Liver (tissue), 9 donors: Measurements from ENCODE around the gene GGACT. TPM values are rescaled to one million over a fixed set of nuclear protein-coding genes. Genes with fewer than 3 reads are reported as not detected.

Experiments used
- DNase-seq: peaks from one replicate; pipeline ENCODE4 v3.0.0-alpha.2; 2017; ENCODE audit warnings: low spot score
- H3K27ac ChIP-seq, 2 donors: one replicate each; pipeline ENCODE4 v1.7.0; 2013; ENCODE audit warnings: inconsistent platforms in 2 of 2, low read length in 2 of 2, control low read depth in 1 of 2, low read depth in 1 of 2, mild to moderate bottlenecking in 1 of 2
- H3K27me3 ChIP-seq, 4 donors: one replicate each; pipeline versions ENCODE4 v1.6.1 to v1.7.0; 2013; ENCODE audit warnings: low read length in 3 of 4, inconsistent platforms in 1 of 4, mild to moderate bottlenecking in 1 of 4, moderate library complexity in 1 of 4; ENCODE audit not compliant: control insufficient read depth in 4 of 4, insufficient read depth in 4 of 4
- H3K36me3 ChIP-seq, 4 donors: one replicate each; pipeline versions ENCODE4 v1.6.1 to v1.7.0; 2013; ENCODE audit warnings: low read length in 3 of 4, mild to moderate bottlenecking in 3 of 4, low read depth in 1 of 4, moderate library complexity in 1 of 4; ENCODE audit not compliant: control insufficient read depth in 4 of 4, insufficient read depth in 3 of 4
- H3K4me1 ChIP-seq, 4 donors: one replicate each; pipeline versions ENCODE4 v1.6.1 to v1.7.0; 2013; ENCODE audit warnings: low read length in 3 of 4, mild to moderate bottlenecking in 3 of 4, moderate library complexity in 1 of 4; ENCODE audit not compliant: control insufficient read depth in 4 of 4, insufficient read depth in 4 of 4
- H3K4me3 ChIP-seq, 3 donors: one replicate each; pipeline versions ENCODE4 v1.6.1 to v1.7.0; 2013; ENCODE audit warnings: low read length in 3 of 3, control low read depth in 1 of 3, low read depth in 1 of 3, mild to moderate bottlenecking in 1 of 3
- H3K9ac ChIP-seq, 2 donors: one replicate each; pipeline ENCODE4 v1.7.0; 2013; ENCODE audit warnings: low read length in 2 of 2, mild to moderate bottlenecking in 2 of 2, moderate library complexity in 2 of 2, control low read depth in 1 of 2, low read depth in 1 of 2
- H3K9me3 ChIP-seq, 4 donors: one replicate each; pipeline versions ENCODE4 v1.6.1 to v1.7.0; 2013; ENCODE audit warnings: low read length in 3 of 4; ENCODE audit not compliant: control insufficient read depth in 4 of 4
- EGR1 ChIP-seq, 2 donors: IDR thresholded peaks; 2 replicates each; pipeline ENCODE4 v1.6.1; 2016 to 2018; ENCODE audit warnings: antibody characterized with exemption in 2 of 2, low read depth in 2 of 2
- FOXA1 ChIP-seq: IDR thresholded peaks from 2 replicates; pipeline ENCODE4 v1.6.1; 2016; ENCODE audit warnings: antibody characterized with exemption
- FOXA2 ChIP-seq: IDR thresholded peaks from 2 replicates; pipeline ENCODE4 v1.6.1; 2016; ENCODE audit warnings: antibody characterized with exemption
- GABPA ChIP-seq, 2 donors: IDR thresholded peaks in 1 of 2; conservative IDR thresholded peaks in 1 of 2; 2 replicates each; pipeline ENCODE4 v1.6.1; 2016; ENCODE audit warnings: antibody characterized with exemption in 2 of 2, mild to moderate bottlenecking in 1 of 2, moderate library complexity in 1 of 2
- HNF4A ChIP-seq, 2 donors: conservative IDR thresholded peaks; 2 replicates each; pipeline ENCODE4 v1.6.1; 2016; ENCODE audit warnings: antibody characterized with exemption in 2 of 2, mild to moderate bottlenecking in 2 of 2
- HNF4G ChIP-seq: IDR thresholded peaks from 2 replicates; pipeline ENCODE4 v1.6.1; 2016; ENCODE audit warnings: antibody characterized with exemption
- JUND ChIP-seq, 2 donors: IDR thresholded peaks; 2 replicates each; pipeline ENCODE4 v1.6.1; 2016; ENCODE audit warnings: antibody characterized with exemption in 2 of 2
- NR2F2 ChIP-seq: IDR thresholded peaks from 2 replicates; pipeline ENCODE4 v1.6.1; 2016; ENCODE audit warnings: antibody characterized with exemption
- RAD21 ChIP-seq, 2 donors: IDR thresholded peaks; 2 replicates each; pipeline ENCODE4 v1.6.1; 2016; ENCODE audit warnings: antibody characterized with exemption in 2 of 2, mild to moderate bottlenecking in 2 of 2
- RXRA ChIP-seq, 2 donors: IDR thresholded peaks; 2 replicates each; pipeline ENCODE4 v1.6.1; 2017 to 2018; ENCODE audit warnings: antibody characterized with exemption in 2 of 2, mild to moderate bottlenecking in 1 of 2
- SP1 ChIP-seq: IDR thresholded peaks from 2 replicates; pipeline ENCODE4 v1.6.1; 2018; ENCODE audit warnings: antibody characterized with exemption, mild to moderate bottlenecking
- TAF1 ChIP-seq: conservative IDR thresholded peaks from 2 replicates; pipeline ENCODE4 v1.6.1; 2016; ENCODE audit warnings: antibody characterized with exemption, mild to moderate bottlenecking
- YY1 ChIP-seq: IDR thresholded peaks from 2 replicates; pipeline ENCODE4 v1.6.1; 2016; ENCODE audit warnings: antibody characterized with exemption, mild to moderate bottlenecking
- WGBS: extraction: QIAGEN DNeasy Blood & Tissue Kit; methylation state at CpG from one replicate; pipeline ENCODE4 v1.1.7; 2013; 5-methylcytosine and 5-hydroxymethylcytosine counted together
- polyA plus RNA-seq, 2 donors: library from polyadenylated mRNA; stranded (reverse) in 1 of 2; unstranded in 1 of 2; fragments of 200-250 nt in 1 of 2; fragments of >200 nt in 1 of 2; fragmentation: Nextera tagmentation in 1 of 2; extraction: Ambion mirVana in 1 of 2; gene quantifications; one replicate each; pipeline versions ENCODE4 v1.2.1 to v1.2.3, GENCODE V29; 2013 to 2015
- total RNA-seq, 2 donors: library from RNA; depleted of rRNA; stranded (reverse); fragments of >200 nt; gene quantifications; one replicate each; pipeline ENCODE4 v1.2.3, GENCODE V29; 2014
- TF ChIP-seq, protein P1 (sequence below): IDR thresholded peaks from 2 replicates; pipeline ENCODE4 v1.6.1; 2016; ENCODE audit warnings: antibody characterized with exemption, mild to moderate bottlenecking
- TF ChIP-seq, protein P2 (sequence below): fragments of 150-350 bp; IDR thresholded peaks from 2 replicates; pipeline ENCODE4 v1.5.1; 2017; ENCODE audit warnings: improper control_type of control experiment, low read depth, low read length; ENCODE audit not compliant: missing input control
- TF ChIP-seq, protein P3 (sequence below): IDR thresholded peaks from 2 replicates; pipeline ENCODE4 v1.6.1; 2016; ENCODE audit warnings: antibody characterized with exemption
- TF ChIP-seq, protein P4 (sequence below): IDR thresholded peaks from 2 replicates; pipeline ENCODE4 v1.6.1; 2016; ENCODE audit warnings: antibody characterized with exemption
- TF ChIP-seq, protein P5 (sequence below): IDR thresholded peaks from 2 replicates; pipeline ENCODE4 v1.6.1; 2016; ENCODE audit warnings: antibody characterized with exemption
- donor health status: healthy.
- donor health status: healthy.
- donor health status: healthy.
- donor health status: healthy.
- donor health status: healthy.

GGACT gene
- total and polyA plus RNA-seq, 4 donors = 2.5 to 6.3 (median 4.1) TPM

DNA sequence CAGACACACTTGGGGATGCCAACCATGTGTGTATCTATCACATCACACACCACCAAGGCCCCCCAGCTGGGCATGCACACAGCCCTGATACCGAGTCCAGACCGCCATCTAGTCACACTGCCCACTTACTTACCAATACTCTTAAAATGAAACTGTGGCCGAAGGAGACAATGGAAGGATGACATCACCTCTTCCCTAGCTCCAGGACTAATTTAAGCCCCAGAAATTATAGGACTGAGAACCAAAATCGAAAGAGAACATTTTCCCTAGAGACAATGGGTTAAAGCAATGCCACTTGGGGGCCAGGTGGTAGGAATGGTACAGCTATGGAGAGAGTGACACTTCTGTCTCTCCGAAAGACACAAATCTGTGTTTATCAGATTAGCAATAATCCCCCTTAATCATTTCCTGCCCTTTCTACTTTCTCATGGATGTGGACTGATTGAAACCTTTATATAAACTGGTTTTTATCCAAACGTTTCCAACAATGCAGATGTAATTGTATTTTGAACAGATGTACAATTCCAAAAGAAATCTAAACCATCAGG lies 663 bp upstream of the GGACT start:
- Histone ChIP-seq H3K36me3 (peaks cover 0 to 1% (median 0%) of the 10 kb centered on the region in 4 donors), H3K27ac (no peak overlapping the region), H3K4me3 (no peak overlapping the region), H3K9ac (no peak overlapping the region), H3K9me3 (no peaks in the 10 kb centered on the region), H3K27me3 (no peaks in the 10 kb centered on the region), H3K4me1 (peaks cover 0 to 6% (median 2%) of the 10 kb centered on the region in 4 donors)
- no peak for DNase-seq
- 80% methylated on average over 6 of the region's 6 CpGs for WGBS
- no peak for TF ChIP-seq YY1
- no peak for TF ChIP-seq GABPA (IDR thresholded peaks at IDR 0.05 in 1 of 2, conservative IDR thresholded peaks at IDR 0.05 in 1 of 2)
- no peak for TF ChIP-seq SP1
- no peak for TF ChIP-seq HNF4A (conservative IDR thresholded peaks at IDR 0.05)
- TF ChIP-seq EGR1 (IDR thresholded peaks at IDR 0.05; ENCODE audit: low read depth in 2 of 2) = no peak
- TF ChIP-seq, protein P1, sequence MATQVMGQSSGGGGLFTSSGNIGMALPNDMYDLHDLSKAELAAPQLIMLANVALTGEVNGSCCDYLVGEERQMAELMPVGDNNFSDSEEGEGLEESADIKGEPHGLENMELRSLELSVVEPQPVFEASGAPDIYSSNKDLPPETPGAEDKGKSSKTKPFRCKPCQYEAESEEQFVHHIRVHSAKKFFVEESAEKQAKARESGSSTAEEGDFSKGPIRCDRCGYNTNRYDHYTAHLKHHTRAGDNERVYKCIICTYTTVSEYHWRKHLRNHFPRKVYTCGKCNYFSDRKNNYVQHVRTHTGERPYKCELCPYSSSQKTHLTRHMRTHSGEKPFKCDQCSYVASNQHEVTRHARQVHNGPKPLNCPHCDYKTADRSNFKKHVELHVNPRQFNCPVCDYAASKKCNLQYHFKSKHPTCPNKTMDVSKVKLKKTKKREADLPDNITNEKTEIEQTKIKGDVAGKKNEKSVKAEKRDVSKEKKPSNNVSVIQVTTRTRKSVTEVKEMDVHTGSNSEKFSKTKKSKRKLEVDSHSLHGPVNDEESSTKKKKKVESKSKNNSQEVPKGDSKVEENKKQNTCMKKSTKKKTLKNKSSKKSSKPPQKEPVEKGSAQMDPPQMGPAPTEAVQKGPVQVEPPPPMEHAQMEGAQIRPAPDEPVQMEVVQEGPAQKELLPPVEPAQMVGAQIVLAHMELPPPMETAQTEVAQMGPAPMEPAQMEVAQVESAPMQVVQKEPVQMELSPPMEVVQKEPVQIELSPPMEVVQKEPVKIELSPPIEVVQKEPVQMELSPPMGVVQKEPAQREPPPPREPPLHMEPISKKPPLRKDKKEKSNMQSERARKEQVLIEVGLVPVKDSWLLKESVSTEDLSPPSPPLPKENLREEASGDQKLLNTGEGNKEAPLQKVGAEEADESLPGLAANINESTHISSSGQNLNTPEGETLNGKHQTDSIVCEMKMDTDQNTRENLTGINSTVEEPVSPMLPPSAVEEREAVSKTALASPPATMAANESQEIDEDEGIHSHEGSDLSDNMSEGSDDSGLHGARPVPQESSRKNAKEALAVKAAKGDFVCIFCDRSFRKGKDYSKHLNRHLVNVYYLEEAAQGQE = no peak
- no peak for TF ChIP-seq JUND (IDR thresholded peaks at IDR 0.05)
- TF ChIP-seq RAD21 (IDR thresholded peaks at IDR 0.05) = no peak
- no peak for TF ChIP-seq HNF4G
- no peak for TF ChIP-seq FOXA1
- TF ChIP-seq NR2F2 = no peak
- TF ChIP-seq, protein P2, sequence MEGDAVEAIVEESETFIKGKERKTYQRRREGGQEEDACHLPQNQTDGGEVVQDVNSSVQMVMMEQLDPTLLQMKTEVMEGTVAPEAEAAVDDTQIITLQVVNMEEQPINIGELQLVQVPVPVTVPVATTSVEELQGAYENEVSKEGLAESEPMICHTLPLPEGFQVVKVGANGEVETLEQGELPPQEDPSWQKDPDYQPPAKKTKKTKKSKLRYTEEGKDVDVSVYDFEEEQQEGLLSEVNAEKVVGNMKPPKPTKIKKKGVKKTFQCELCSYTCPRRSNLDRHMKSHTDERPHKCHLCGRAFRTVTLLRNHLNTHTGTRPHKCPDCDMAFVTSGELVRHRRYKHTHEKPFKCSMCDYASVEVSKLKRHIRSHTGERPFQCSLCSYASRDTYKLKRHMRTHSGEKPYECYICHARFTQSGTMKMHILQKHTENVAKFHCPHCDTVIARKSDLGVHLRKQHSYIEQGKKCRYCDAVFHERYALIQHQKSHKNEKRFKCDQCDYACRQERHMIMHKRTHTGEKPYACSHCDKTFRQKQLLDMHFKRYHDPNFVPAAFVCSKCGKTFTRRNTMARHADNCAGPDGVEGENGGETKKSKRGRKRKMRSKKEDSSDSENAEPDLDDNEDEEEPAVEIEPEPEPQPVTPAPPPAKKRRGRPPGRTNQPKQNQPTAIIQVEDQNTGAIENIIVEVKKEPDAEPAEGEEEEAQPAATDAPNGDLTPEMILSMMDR = no peak
- TF ChIP-seq, protein P3, sequence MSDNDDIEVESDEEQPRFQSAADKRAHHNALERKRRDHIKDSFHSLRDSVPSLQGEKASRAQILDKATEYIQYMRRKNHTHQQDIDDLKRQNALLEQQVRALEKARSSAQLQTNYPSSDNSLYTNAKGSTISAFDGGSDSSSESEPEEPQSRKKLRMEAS = no peak
- TF ChIP-seq TAF1 = no peak
- no peak for TF ChIP-seq FOXA2
- TF ChIP-seq, protein P4, sequence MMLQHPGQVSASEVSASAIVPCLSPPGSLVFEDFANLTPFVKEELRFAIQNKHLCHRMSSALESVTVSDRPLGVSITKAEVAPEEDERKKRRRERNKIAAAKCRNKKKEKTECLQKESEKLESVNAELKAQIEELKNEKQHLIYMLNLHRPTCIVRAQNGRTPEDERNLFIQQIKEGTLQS = no peak
- no peak for TF ChIP-seq RXRA (IDR thresholded peaks at IDR 0.05)
- TF ChIP-seq, protein P5, sequence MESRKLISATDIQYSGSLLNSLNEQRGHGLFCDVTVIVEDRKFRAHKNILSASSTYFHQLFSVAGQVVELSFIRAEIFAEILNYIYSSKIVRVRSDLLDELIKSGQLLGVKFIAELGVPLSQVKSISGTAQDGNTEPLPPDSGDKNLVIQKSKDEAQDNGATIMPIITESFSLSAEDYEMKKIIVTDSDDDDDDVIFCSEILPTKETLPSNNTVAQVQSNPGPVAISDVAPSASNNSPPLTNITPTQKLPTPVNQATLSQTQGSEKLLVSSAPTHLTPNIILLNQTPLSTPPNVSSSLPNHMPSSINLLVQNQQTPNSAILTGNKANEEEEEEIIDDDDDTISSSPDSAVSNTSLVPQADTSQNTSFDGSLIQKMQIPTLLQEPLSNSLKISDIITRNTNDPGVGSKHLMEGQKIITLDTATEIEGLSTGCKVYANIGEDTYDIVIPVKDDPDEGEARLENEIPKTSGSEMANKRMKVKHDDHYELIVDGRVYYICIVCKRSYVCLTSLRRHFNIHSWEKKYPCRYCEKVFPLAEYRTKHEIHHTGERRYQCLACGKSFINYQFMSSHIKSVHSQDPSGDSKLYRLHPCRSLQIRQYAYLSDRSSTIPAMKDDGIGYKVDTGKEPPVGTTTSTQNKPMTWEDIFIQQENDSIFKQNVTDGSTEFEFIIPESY = no peak
